ENCODE measurements around the gene OLFM1.

The OLFM1 gene

GRCh38 chr9:135165756-135166519 is 78.5 kb downstream of the OLFM1 start:
- DNase-seq (ENCODE audit: extremely low read depth, low read depth) = no peak
- TF ChIP-seq, protein P1, sequence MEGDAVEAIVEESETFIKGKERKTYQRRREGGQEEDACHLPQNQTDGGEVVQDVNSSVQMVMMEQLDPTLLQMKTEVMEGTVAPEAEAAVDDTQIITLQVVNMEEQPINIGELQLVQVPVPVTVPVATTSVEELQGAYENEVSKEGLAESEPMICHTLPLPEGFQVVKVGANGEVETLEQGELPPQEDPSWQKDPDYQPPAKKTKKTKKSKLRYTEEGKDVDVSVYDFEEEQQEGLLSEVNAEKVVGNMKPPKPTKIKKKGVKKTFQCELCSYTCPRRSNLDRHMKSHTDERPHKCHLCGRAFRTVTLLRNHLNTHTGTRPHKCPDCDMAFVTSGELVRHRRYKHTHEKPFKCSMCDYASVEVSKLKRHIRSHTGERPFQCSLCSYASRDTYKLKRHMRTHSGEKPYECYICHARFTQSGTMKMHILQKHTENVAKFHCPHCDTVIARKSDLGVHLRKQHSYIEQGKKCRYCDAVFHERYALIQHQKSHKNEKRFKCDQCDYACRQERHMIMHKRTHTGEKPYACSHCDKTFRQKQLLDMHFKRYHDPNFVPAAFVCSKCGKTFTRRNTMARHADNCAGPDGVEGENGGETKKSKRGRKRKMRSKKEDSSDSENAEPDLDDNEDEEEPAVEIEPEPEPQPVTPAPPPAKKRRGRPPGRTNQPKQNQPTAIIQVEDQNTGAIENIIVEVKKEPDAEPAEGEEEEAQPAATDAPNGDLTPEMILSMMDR (IDR thresholded peaks at IDR 0.05; ENCODE audit: low read depth, low read length) = no peak

GRCh38 chr9:135166565-135166964 is 79.1 kb downstream of the OLFM1 start:
- TF ChIP-seq, protein P1 (IDR thresholded peaks at IDR 0.05; ENCODE audit: low read depth, low read length) = no peak
- DNase-seq (ENCODE audit: extremely low read depth, low read depth) = no peak

- DNase-seq (ENCODE audit: extremely low read depth, low read depth) = no peak
- TF ChIP-seq, protein P1 (IDR thresholded peaks at IDR 0.05; ENCODE audit: low read depth, low read length) = no peak
Observed at GRCh38 chr9:135167356-135167755, 79.9 kb downstream of the OLFM1 start.

DNA sequence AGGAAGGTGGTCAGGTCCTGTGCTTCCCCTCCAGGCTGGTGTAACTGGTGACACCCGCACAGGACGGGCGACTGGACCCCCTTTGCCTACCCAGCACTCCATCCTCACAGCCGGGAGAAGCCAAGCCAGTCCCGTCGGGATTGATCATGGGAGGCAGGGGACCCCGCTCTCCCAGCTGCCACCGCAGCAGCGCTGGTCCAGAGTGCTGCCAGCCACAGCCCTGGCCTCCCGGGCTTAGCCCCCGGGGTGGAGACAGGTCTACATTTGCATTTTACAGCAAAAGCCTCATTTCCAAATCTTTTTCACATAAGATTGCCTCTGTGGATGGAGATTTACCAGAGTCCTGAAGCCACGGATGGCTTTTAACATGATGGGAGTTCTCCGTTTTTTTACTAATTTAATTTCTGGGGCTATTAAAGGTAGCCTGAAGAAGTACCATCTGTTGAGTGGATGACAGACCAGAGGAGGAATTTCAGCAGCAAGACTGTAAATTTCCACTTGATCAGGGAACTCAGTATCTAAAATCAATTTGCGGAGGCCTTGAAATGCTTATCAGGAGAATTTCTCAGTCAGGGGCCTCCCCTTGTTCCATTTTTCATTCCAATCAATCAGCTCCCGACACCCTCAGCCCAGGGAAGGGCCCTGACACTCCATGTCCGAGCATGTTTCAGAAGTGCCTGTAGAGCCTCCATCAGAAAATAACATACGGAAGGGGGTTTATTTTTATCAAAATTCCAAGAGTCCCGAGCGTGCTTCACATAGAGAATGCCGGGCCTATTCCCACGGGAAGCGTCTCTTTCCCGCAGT is 80.6 kb downstream of the OLFM1 start:
- no peak for DNase-seq (ENCODE audit: extremely low read depth, low read depth)
- TF ChIP-seq, protein P1 (IDR thresholded peaks at IDR 0.05; ENCODE audit: low read depth, low read length) = no peak

GRCh38 chr9:135169709-135170226 is 82.3 kb downstream of the OLFM1 start:
- no peak for DNase-seq (ENCODE audit: extremely low read depth, low read depth)
- TF ChIP-seq, protein P1 (IDR thresholded peaks at IDR 0.05; ENCODE audit: low read depth, low read length) = no peak

DNA sequence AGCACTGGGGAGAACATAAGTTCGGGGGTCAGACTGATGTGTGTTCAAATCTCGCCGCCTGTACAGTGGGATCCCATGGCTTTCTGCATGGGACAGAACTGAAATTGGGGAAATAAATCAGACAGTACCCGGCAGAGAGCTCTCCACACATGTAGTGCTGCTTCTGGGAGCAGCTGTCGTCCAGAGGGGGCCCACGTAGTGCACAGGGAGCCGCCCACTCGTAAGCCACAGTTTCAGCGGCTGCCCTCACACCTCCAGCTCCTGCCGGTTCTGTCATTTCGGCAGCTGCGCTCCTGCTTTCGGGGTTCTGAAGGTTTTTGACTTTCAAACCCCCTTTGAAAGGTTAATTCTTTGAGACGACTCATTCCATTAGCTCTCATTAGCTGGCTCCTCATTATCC is 83.1 kb downstream of the OLFM1 start:
- DNase-seq (ENCODE audit: extremely low read depth, low read depth) = no peak
- TF ChIP-seq, protein P1 (IDR thresholded peaks at IDR 0.05; ENCODE audit: low read depth, low read length) = no peak
